Brain microvascular endothelial cell (primary cell): ENCODE results near the gene ILK.

Experiments
- DNase-seq: peaks from one replicate; pipeline ENCODE4 v3.0.0-alpha.2; 2020
- H3K27ac ChIP-seq: fragments of 250-450 bp; sonication (Bioruptor Pico); 2 replicates; pipeline ENCODE4 v1.5.1; 2020; ENCODE audit warnings: mild to moderate bottlenecking, moderate library complexity
- H3K27me3 ChIP-seq: fragments of 250-450 bp; sonication (Bioruptor Pico); replicated peaks from 2 replicates; pipeline ENCODE4 v1.5.1; 2020; ENCODE audit warnings: mild to moderate bottlenecking
- H3K36me3 ChIP-seq: fragments of 250-450 bp; sonication (Bioruptor Pico); replicated peaks from 2 replicates; pipeline ENCODE4 v1.5.1; 2020; ENCODE audit warnings: mild to moderate bottlenecking
- H3K4me3 ChIP-seq: 2 replicates; pipeline ENCODE4 v1.5.1; 2011; ENCODE audit warnings: low read depth, mild to moderate bottlenecking, control low read depth, low read length, moderate library complexity
- in situ Hi-C: cut with HindIII; loops from 2 replicates; pipeline ENCODE4 v1.10.0; 2017; ENCODE audit warnings: low sequenced_read_pairs, low pct_ligation_motif_present
- TF ChIP-seq, protein P1 (sequence below): IDR thresholded peaks from 2 replicates; pipeline ENCODE4 v1.5.1; 2011; ENCODE audit warnings: low read depth, mild to moderate bottlenecking, moderate library complexity, low read length, control low read depth, inconsistent platforms; ENCODE audit errors: missing control alignments

The ILK gene

DNA sequence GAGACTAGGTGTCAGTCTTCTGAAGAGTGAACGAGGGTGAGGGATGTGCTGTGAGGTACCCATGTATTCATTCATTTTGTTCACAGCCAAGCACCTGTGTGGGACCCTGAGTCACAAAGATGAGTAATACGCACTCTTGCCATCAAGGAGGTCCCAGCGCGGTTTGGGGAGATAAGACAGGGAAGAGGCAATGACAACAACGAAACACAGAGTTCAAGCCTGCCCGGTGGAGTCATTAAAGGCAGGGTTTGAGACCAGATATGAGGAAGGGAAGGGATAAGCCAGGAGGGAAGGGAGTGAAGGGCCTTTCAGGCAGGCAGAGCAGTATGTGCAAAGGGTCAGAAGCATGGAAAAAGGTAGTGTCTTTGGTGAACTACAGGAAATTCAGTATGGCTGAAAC is 47.4 kb downstream of the ILK start:
- Histone ChIP-seq H3K36me3 (no peaks in the 10 kb centered on the region), H3K27ac (no peak overlapping the region), H3K4me3 (no peak overlapping the region), H3K27me3 (peaks cover 47% of the 10 kb centered on the region)
- in situ Hi-C loops, result no loop called here
- no peak for DNase-seq
- TF ChIP-seq, protein P1, sequence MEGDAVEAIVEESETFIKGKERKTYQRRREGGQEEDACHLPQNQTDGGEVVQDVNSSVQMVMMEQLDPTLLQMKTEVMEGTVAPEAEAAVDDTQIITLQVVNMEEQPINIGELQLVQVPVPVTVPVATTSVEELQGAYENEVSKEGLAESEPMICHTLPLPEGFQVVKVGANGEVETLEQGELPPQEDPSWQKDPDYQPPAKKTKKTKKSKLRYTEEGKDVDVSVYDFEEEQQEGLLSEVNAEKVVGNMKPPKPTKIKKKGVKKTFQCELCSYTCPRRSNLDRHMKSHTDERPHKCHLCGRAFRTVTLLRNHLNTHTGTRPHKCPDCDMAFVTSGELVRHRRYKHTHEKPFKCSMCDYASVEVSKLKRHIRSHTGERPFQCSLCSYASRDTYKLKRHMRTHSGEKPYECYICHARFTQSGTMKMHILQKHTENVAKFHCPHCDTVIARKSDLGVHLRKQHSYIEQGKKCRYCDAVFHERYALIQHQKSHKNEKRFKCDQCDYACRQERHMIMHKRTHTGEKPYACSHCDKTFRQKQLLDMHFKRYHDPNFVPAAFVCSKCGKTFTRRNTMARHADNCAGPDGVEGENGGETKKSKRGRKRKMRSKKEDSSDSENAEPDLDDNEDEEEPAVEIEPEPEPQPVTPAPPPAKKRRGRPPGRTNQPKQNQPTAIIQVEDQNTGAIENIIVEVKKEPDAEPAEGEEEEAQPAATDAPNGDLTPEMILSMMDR, result no peak

DNA sequence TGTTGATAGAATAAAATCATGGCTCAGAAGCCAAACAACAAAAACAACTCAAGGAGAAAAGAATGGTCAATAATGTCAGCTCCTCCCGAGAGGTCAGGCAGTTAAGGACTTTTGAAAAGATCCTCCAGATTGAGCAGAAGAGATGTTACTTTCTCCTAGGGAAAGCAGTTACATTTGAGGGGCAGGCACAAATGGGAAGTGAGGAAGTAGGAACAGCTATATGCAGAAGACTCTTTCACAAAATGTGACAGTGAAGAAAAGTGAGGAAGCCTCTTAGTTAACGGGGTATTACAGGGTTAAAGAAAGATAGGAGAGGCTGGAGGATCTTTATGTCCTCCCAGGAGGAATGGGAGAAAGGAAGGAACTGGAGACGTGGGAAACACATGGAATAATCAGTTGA is 48.6 kb downstream of the ILK start:
- in situ Hi-C loops, result no loop called here
- Histone ChIP-seq H3K36me3 (no peaks in the 10 kb centered on the region), H3K27me3 (peaks cover 57% of the 10 kb centered on the region)

GRCh38 chr11:6653097-6653496 is 49.5 kb downstream of the ILK start:
- DNase-seq, result no peak
- no peaks in the 10 kb centered on the region for H3K36me3 ChIP-seq
- in situ Hi-C loops, result no loop called here
- no peak overlapping the region for H3K4me3 ChIP-seq
- no peak overlapping the region for H3K27ac ChIP-seq
- peaks cover 58% of the 10 kb centered on the region for H3K27me3 ChIP-seq
- TF ChIP-seq, protein P1, result no peak

More for the DNA sequence above, 48.6 kb downstream of the ILK start:
- DNase-seq, result no peak
- Histone ChIP-seq H3K4me3 (no peak overlapping the region), H3K27ac (no peak overlapping the region)
- TF ChIP-seq, protein P1, result no peak

GRCh38 chr11:6653656-6654055 is 50.1 kb downstream of the ILK start:
- TF ChIP-seq, protein P1, result no peak
- in situ Hi-C loops, result no loop called here
- no peak for DNase-seq
- H3K36me3 ChIP-seq, result no peaks in the 10 kb centered on the region
- H3K4me3 ChIP-seq, result no peak overlapping the region
- peaks cover 55% of the 10 kb centered on the region for H3K27me3 ChIP-seq
- no peak overlapping the region for H3K27ac ChIP-seq

DNA sequence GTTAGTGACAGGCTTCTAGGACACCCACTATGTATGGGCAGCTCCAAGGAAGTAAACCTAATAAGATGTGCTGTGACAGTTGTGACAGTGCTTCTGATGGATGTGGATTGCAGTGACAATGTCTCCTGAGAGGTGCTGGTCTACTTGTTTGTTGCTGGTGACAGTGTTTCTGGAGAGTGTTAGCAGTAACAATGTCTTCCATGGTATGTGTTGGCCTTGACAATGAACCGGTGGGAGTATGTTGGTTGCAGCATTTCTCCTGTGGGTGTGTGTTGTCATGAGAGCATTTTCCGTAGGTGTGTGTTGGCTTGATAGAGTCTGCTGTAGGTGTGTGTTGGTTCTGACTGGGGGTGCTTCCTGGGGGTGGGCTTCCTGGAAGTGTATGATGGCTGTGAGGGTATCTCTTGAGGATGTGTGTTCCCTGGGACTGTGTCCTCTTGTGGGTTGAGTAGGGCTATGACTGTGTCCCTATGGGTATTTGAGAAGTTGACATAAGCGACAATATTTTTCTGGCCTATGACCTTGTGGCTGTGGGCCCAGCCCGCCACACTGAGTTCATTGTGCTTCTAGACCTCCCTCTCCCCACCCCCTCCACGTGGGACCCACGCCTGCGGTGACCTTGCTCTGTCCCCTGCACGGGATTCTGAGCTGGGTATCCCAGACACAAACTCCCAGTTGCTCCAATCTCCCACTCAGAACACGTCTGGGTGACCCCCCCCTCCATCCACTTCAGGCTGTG is 50.9 kb downstream of the ILK start:
- in situ Hi-C loops, result no loop called here
- no peak overlapping the region for H3K27ac ChIP-seq

More for the DNA sequence above, 50.9 kb downstream of the ILK start:
- Histone ChIP-seq H3K27me3 (peaks cover 50% of the 10 kb centered on the region), H3K36me3 (no peaks in the 10 kb centered on the region), H3K4me3 (no peak overlapping the region)
- no peak for DNase-seq
- TF ChIP-seq, protein P1, result no peak
